H4 (cell line): ENCODE results near the gene ABHD17B. TPM values are rescaled to one million over a fixed set of nuclear protein-coding genes. Genes with fewer than 3 reads are reported as not detected.

ENCODE experiments used
- DNase-seq: peaks from one replicate; pipeline ENCODE4 v3.0.0-alpha.2; 2015; ENCODE audit warnings: low spot score
- total RNA-seq: library from RNA; depleted of rRNA; stranded (reverse); fragments of >200 nt; shearing (Covaris generic); gene quantifications from 2 replicates; pipeline ENCODE4 v1.2.3, GENCODE V29; 2014

The ABHD17B gene
- total RNA-seq, 1 experiment from 2014 or later: 32.3 TPM

DNA sequence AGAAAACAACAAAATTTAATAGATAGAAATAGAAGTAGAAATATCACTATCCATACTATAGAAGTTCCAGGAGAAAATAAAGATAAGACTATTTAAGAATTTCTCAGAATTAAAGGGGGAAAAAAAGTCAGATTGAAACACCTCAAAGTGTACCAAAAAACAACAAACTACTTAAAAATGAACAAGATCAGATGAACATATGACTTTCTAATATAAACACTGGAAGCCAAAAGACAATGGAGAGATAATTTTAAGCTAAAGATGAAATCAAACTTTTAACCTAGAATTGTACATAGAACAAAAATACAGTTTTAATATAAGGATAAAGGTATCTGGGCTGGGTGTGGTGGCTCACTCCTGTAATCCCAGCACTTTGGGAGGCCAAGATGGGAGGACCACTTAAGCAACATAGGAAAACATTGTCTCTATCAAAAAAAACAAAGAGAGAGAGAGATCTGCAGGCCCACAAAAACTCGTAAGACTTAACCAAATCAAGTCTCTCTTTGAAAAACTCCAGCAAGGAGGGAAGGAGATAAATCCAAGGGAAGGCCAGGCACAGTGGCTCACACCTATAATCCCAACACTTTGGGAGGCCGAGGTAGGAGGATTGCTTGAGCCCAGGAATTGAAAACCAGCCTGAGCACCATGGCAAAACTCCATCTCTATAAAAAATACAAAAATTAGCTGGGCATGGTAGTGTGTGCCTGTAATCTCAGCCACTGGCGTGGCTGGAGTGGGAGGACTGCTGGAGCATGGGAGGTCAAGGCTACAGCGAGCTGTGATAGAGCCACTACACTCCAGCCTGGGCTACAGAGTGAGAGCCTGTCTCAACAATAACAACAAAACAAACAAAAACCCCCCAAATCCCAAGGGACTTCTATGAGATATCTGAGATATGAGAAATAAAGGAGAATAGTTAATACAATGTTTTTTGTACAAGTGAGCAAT is 32.4 kb downstream of the ABHD17B start:
- DNase-seq: no peak

DNA sequence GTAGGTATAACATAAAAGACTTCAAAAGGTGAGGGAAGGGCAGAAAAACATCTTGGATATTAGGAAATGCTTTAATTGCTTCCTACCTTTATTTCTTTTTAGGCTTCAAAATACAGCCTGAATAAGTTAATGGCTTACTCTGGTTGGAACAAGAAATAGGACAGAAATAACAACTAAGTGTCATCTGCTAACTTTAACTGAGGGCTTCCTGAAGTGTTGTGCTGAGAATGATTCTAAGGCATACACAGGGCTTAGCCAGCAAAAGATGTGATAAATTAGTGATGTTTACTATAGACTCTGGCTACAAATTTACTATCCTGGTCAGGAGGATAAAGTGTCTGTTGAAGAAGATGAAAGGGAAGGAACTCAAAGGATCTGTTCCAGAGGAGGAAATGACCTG is 34.2 kb downstream of the ABHD17B start:
- no peak for DNase-seq

DNA sequence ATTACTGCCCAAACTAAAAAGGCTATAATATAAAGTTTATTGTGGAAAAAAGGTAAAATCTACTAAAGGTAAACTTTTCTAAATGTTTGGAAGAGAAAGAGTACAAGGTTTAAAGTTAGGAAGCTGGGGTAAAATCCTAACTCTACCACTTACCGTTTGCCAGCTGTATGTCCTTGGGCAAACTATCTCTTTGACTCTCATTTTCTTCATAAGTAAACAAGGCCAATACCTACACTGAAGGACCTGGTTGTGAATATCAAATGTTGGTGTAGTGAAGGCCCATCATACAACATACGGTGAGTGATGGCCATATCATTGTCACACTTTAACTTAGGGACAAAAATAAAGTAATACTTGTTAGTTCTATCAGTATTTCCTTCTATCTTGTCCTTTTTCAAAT is 34.9 kb downstream of the ABHD17B start:
- no peak for DNase-seq

DNA sequence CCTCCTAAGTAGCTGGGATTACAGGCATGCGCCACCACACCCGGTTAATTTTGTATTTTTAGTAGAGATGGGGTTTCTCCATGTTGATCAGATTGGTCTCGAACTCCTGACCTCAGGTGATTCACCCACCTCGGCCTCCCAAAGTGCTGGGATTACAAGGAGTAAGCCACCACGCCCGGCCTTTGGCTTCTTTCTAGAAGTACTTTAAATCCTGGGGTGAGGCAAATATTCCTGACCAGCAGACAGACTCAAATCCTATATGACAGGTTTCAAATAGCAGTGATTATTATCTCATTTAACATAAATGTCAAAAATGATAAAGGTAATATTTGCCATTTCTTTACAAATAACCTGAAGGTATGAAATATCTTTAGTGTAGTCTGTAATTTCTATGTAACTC is 35.6 kb downstream of the ABHD17B start:
- no peak for DNase-seq

DNA sequence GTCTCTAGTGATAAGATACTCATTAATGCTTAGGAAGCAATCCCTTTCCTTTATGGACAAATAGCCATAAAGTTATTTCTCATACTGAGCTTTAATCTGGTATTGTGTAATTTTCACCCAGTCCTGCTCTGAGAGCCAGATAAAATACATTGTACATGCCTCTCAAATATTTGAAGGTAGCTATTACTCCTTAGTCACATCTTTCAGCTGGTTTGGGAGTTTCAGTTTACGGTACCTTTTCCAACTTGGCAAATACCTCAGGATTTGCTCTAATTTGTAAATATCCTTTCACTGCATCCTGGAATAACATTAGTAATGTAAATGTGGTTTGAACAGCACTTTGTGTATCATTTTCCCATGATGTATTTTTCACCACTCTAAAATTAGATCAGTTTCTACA is 47.4 kb downstream of the ABHD17B start:
- no peak for DNase-seq

DNA sequence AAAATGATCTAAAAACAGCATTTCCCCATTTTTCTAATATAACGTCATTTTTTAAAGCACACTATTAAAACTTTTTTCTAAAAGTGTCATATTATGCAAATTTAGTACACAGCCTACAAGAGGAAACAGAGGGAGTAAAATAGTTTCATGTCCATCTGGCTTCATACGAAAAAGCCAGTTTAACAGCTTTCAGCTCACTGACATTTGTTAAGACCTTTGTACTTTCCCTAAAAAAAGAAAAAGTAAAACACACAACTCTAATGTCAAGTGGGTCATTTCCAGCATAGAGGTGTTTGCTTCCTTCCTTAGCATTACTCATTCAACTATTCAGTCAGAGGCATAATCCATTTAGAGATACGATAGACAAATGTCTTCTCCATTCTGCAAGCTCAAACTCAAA is 49.4 kb downstream of the ABHD17B start:
- DNase-seq: no peak

DNA sequence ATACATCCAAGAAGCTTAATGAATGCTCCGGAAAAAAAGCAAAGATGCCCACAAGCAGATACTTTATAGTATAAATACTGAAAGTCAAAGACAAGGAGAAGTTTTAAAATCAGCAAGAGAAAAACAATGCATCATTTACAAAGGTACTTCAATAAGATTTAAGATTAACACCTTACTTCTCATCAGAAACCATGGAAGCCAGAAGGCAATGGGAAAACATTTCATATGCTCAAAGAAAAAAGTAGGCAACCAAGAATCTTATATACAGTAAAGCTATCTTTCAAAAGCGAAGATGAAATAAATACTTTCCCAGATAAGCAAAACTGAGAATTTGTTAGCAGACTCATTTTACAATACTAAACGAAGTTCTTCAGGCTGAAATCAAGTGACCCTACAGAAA is 51.1 kb downstream of the ABHD17B start:
- DNase-seq: no peak

DNA sequence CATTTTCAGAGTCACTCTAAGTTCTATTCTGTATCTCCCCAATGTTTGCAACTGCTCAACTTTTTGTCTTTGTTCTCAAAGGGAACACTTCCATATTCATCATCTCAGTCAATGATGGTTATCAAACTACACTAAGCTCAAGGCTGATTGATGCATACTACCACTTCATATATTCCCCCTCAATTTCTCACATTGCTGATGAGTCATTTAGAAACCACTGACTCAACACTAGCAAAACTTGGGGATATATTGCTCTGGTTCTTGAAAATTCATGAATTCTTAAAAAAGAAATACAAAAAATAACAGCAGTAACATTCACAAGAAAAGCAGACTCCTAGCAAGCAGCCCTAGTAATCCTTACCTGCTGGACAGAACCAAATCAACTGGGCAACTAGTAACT is 52.2 kb downstream of the ABHD17B start:
- DNase-seq: no peak

DNA sequence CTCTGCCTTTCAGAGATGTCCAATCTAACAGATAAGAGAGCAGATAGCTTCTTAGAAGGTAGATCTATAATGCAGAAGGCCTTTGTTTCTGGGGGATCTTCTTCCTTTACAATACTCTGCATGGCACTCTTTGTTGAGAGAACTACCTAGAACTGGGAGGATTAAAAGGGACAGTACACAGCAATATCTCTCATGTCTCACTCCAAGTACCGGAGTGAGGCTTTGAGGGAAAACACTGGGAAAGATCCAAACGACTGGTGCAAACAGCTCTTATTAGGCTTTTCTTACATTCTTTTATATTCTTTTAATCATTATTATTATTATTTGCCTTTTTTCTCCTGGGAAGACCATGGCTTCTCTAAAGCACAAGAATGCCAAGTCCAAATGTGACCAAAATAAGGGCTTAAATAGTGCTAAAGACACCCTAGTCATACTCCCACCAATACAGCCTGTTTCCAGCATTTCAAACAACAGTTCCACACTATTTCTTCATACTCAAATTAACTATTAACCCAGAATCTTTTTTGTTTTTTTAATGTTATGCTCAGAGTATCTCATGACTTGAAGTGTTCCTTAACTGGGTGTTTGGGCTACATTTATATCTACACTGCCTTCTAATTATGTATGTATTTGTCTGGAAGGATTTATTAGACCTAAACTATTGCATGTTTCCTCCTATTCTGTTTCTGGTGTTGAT is 52.7 kb downstream of the ABHD17B start:
- DNase-seq: no peak

DNA sequence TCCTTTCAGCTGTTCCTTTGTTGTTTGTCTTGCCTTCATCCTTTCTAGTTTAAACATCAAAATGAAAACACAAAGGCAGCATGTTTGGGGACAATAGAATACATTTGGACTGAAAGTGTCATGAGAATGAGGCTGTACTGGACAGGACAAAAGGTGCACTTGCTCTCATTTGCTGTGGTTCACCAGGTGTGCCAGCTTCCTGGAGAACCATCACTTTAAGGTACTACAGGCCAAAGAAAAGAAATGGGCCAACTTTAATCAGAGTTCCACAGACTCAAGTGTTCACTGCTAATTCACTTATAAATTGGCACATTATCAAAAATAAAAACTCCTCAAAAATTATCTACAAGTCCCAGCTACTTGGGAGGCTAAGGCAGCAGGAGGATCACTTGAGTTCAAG is 53.8 kb downstream of the ABHD17B start:
- no peak for DNase-seq

DNA sequence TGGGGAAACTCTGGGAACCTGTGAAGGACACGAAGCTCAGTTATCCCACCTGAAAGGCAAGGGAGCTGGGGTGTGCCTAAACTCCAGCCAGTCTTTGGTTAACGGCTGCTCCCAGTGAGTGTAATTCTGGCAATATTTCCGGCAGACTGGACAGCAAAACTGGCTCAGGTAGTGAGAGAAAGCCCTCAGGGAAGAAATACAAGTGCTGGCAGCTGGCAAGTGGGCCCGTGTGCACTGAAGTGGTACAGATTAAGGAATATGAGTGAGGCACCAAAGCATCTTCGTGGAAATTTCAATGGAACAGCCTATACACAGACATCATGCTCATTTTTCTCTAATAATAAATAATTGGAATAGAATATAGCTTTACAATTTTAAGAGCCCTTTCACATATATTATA is 56.2 kb downstream of the ABHD17B start:
- DNase-seq: no peak

DNA sequence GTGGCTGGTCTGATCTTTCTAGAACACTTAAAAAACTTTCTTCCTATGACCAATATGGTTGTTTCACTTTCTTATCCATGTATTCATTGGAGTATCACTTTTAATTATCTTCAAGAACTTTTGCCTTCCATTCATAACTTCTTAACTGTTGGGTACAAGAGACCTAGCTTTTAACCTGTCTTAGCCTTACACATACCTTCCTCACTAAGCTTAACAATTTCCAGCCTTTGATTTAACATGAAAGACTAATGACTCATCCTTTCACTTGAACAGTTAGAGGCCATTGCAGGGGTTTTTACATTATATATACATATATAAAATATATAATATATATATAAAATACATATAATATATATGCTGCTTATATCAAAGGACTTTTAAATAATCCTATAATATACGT is 57.9 kb downstream of the ABHD17B start:
- no peak for DNase-seq

DNA sequence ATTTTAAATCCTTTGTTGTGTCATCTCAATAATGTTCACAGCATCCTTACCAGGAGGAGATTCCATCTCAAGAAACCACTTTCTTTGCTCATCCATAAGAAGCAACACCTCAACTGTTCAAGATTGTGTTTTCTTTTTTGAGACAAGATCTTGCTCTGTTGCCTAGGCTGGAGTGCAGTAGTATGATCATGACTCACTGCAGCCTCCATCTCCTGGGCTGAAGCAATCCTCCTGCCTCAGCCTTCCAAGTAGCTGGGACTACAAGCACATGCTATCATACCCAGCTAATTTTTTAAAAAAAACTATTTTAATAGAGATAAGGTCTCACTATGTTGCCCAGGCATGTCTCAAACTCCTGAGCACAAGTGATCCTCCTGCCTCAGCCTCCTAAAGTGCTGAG is 60.0 kb downstream of the ABHD17B start:
- DNase-seq: no peak

DNA sequence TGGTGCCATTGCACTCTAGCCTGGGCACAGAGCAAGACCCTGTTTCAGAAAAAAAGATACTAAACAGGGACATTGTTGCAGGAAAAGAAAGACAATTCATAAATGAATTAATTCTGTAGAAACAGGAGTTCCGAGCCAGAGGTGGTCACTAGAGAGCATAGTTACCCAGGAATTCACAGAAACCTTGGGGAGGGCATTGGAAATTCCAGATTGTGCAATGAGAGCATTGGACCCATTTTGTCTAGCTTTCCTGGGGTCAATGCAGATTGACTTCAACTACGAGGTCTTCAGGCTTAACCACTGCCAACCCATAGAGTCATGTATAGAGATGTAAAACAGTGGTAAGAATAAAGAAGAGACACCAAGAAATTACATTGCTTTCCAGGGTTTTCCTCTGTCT is 63.1 kb downstream of the ABHD17B start:
- no peak for DNase-seq

DNA sequence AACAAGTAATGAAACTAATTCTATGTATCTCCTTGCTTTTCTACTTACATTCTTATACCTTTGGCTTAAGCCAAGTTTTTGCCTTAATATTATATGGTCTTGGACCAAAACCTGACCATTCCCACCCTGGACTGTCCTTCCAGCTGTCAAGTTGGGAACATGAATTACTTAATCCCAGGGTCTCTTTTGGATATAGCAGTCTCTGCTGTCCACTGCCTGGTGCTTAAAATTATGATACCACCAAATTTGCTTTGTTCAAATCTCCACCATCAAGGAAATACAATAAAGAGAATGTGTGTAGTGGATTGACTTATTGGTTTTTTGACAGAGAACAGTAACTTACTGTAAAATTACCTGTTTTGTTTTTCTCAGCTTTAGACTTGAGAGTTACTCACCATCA is 66.2 kb downstream of the ABHD17B start:
- DNase-seq: no peak

DNA sequence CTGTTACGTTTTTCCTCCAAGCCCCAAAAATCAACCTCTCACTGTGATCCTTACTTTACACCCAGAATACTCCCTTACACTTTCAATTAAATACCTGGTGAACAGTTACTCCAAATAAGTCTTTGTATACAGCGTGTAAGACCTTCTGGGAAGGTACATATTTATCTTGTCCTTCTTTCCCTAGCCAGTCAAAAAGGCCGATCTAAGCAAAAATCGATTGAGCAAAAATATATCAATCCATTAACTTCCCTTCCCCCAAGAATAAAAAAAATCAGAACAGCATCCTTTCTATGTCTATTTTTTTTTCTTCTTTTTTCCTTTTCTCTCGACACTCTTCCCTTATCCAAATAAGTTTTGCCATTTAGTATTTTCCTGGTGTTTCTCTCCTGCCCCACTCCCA is 71.3 kb downstream of the ABHD17B start:
- DNase-seq: no peak

DNA sequence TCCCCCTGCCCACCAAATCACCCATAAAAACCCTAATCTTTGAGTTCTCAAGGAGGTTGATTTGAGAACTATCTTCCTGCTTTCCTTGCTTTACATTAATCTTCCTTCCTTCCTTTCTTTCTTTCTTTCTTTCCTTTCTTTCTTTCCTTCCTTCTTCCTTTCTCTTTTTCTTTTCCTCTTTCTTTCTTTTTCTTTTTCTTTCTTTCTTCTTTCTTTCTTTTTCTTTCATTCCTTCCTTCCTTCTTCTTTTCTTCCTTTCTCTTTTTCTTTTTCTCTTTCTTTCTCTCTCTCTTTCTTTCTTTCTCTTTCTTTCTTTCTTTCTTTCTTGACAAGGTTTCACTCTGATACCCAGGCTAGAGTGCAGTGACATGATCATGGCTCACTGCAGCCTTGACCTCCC is 75.4 kb downstream of the ABHD17B start:
- no peak for DNase-seq

DNA sequence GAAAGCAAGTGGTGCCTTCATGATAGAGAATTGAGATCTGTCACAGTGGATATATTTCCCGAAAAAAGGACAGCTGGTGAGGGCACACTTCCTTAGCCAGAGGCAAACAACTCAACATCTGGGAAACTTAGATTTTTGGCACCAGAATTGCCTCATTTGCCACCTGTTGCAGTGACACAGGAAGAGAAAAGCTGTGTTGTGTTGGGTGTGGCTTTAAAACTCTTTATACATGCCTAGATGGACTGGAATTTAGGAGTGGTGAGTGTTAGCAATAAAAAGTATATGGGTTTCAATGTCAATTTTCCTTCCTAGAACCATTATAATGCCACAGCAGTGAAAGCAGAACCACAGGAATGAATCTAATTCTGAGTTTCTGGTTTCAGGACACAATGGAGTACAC is 80.1 kb downstream of the ABHD17B start:
- no peak for DNase-seq

DNA sequence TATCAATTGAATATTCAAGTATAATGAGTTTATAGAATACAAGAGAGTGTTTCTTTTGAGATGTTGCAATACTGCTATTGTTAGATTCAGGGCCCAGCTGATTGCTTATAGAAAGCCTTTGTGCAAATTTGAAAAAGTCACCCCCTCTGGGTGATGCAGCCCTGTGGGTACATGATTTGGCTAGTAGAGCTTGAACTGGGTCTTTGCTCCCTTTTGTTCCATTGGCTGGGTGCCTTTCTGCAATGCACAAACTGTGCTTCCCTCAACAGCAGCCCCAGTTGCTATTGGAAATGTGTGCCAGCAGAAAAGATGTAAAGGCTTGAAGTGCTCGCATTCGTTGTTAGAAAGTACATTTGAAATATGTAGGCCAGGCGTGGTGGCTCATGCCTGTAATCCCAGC is 80.8 kb downstream of the ABHD17B start:
- no peak for DNase-seq

DNA sequence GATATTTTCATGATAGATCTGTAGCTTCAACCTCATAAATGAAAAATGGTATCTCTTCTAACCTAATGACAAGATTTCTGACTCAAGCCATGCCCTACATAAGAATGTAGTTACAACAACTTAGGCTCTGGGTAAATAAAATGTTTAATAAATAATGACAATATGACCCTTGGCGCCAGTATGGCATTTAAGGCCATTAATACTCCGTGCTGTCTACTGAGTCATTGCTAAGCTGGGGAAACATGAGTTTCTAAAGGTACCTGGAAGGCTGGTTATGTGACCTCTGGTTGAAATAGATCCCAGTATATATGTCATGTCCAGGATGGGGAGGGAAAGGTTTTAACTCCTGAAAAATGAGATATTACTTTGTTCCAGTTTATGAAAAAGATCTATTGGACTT is 84.7 kb downstream of the ABHD17B start:
- no peak for DNase-seq

DNA sequence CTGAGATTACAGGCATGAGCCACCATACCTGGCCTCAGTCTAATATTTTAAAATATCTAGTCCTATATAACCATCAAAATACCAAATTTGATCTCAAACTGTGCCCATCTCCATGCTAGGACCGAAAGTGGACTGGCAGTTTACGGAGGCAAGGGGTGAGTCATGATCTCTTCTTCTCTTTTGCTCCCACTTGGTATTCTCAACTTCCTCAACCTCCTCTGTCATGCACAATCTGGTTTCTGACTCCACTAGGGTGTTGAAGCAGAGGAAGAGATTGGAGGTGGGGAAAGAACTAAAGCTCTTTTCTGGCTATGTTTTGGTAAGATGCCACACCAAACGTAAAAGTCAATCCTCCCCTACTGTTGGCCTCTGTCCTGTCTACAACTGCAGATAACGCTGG is 86.7 kb downstream of the ABHD17B start:
- DNase-seq: no peak

DNA sequence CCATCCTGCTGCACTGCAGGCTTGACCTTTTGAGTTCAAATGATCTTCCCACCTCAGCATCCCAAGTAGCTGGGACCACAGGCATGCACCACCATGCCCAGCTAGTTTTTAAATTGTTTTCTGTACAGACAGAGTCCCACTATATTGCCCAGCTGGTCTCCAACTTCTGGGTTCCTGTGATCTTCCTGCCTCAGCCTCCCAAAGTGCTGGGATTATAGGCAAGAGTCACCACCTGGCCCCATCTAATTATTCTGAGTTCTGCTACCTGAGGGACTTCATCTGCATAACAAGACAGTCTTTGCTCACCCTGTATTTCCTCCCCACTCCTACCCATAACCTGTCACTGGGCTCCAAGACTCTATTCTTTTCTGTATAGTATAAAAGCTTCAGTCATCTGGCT is 88.1 kb downstream of the ABHD17B start:
- DNase-seq: no peak

DNA sequence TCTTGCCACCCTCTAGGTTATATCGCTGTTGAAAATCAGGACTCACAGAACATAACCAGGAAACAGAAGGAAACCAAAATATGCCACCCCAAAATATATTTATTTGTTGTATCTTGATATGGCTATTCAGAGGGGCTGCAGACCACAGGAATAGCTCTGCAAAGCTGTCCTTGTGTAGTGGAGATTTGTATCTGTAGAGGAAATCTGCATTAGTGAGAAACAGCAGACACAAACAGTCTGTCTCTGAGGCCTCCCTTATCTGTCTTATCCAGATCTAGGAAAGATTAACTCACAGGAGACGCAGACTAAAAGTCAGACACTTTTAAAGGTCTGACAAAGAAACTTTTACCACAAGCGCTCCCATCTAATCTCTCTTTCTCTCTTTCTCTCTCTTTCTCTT is 88.5 kb downstream of the ABHD17B start:
- DNase-seq: no peak
